ENCODE measurements around the gene MSRB3. TPM values are rescaled to one million over a fixed set of nuclear protein-coding genes. Genes with fewer than 3 reads are reported as not detected.
A peak's percentile ranks its signal among the peaks of the same experiment; 100 is the strongest.

Gene MSRB3
- total RNA-seq, result not detected

DNA sequence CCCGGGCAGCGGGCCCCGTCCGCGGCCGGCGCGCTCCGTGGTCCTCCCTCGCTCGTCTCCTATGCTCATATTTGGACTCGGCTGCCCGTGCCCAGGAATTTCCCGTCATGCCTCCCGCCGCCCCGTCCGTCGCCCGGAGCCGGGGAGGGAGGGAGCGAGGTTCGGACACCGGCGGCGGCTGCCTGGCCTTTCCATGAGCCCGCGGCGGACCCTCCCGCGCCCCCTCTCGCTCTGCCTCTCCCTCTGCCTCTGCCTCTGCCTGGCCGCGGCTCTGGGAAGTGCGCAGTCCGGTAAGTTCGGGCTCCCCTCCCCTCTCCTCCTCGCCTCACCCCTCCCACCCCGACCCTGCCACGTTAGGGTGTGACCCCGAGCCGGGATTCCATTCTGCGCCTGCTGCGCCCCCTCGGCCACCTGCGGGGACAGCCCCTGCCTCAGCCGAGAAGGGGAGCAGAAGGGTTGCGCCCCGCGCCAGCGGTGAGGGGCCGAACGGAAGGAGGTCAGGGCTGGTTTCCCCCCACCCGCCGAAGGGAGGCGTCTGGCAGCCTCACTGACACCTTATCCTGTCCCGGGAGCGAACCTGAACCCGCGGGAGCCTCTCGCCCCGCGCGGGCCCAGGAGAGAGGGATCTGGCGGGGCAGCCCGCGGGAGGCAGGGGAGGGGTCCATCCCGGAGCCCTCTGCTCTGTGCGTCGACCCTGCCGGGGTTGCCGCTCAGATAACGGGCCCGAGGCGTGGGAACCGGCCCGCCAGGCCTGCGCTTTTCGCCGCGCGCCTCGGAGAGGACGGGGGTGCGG, at the start of gene MSRB3:
MSRB3 (plus strand) TSS at position 108 of the 793 bp plus-strand sequence. CDS start 29,897 bp downstream, outside the sequence.
- peaks cover 51% of the 10 kb centered on the region for H3K27me3 Mint-ChIP-seq
- DNase-seq (peak; percentile 22), ATAC-seq (peak; percentile 53)
- peaks cover 5% of the 10 kb centered on the region for H3K4me1 Mint-ChIP-seq (ENCODE audit: low read depth)
- H3K36me3 Mint-ChIP-seq (ENCODE audit: low read depth), result no peaks in the 10 kb centered on the region
- intact Hi-C loops (cut with micrococcal nuclease), result no loop called here
- TF ChIP-seq, protein P1, sequence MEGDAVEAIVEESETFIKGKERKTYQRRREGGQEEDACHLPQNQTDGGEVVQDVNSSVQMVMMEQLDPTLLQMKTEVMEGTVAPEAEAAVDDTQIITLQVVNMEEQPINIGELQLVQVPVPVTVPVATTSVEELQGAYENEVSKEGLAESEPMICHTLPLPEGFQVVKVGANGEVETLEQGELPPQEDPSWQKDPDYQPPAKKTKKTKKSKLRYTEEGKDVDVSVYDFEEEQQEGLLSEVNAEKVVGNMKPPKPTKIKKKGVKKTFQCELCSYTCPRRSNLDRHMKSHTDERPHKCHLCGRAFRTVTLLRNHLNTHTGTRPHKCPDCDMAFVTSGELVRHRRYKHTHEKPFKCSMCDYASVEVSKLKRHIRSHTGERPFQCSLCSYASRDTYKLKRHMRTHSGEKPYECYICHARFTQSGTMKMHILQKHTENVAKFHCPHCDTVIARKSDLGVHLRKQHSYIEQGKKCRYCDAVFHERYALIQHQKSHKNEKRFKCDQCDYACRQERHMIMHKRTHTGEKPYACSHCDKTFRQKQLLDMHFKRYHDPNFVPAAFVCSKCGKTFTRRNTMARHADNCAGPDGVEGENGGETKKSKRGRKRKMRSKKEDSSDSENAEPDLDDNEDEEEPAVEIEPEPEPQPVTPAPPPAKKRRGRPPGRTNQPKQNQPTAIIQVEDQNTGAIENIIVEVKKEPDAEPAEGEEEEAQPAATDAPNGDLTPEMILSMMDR (IDR thresholded peaks at IDR 0.05), result no peak
- H3K27ac Mint-ChIP-seq, result no peak within 1 kb of the TSS
- peak within 1 kb of the TSS; percentile 50 for H3K4me3 Mint-ChIP-seq
- H3K9me3 Mint-ChIP-seq, result no peaks in the 10 kb centered on the region
- ChIA-PET POLR2A (no interaction called here), CTCF (no interaction called here)

DNA sequence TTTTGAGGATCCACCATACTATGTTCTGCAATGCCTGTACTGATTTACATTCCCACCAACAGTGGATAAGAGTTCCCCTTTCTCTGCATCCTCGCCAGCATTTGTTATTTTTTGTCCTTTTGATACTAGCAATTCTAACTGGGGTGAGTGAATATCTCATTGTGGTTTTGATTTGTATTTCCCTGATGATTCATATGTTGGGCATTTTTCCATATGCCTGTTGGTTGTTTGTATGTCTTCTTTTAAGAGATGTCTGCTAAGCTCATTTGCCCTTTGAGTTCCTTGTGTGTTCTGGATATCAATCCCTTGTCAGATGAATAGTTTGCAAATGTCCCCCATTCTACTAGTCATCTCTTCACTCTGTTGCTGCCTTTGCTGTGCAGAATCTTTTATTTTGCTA, 49.0 kb upstream of the MSRB3 start:
- Mint-ChIP-seq H3K27me3 (no peaks in the 10 kb centered on the region), H3K36me3 (ENCODE audit: low read depth) (peaks cover 48% of the 10 kb centered on the region), H3K4me3 (no peak overlapping the region), H3K9me3 (peaks cover 13% of the 10 kb centered on the region), H3K27ac (no peak overlapping the region), H3K4me1 (ENCODE audit: low read depth) (peaks cover 22% of the 10 kb centered on the region)
- DNase-seq (no peak), ATAC-seq (no peak)
- intact Hi-C loops (cut with micrococcal nuclease), result no loop called here
- ChIA-PET POLR2A (no interaction called here), CTCF (interaction anchor here (0.6 to 5.1 kb wide), 2 partner anchors 339 to 848 kb away, joined by 3 to 34 read pairs; no protein-coding TSS in a partner anchor)
- TF ChIP-seq, protein P1 (IDR thresholded peaks at IDR 0.05), result no peak

DNA sequence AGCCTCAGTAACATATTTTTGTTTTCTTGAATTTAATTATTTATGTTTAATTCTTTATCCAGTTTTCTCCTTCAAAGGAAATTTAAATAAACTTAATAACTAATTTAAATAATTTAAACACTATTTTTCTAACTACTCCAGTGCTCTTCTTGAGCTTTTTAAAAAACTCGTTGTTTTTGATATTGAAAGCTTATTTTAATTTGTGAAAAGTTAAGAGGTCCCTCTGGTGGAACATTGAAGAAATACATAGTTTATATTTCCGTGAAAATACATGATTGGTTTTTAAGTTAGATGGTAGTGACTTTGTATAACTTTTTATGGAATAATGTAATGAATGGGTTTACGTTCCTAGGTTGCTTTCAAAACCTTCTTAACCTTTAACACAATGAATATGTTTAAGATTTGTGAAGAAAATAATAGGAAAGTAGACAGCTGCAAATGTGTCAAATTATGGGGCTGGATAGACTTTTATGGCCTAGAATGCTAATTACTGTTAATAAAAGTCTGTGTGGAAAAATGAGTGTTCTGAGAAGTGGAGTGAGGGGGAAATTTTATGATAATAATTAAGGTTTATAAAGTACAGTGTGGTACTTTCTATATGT, 45.9 kb upstream of the MSRB3 start:
- TF ChIP-seq, protein P1 (IDR thresholded peaks at IDR 0.05), result peak; percentile 63
- DNase-seq, result no peak
- peaks cover 12% of the 10 kb centered on the region for H3K9me3 Mint-ChIP-seq
- H3K27me3 Mint-ChIP-seq, result no peaks in the 10 kb centered on the region
- CTCF ChIA-PET, result interaction anchor here (0.7 to 5.5 kb wide), 22 partner anchors 8 to 432 kb away, joined by 3 to 42 read pairs (median 3); partner anchors contain the start of genes LEMD3 and WIF1
- peaks cover 10% of the 10 kb centered on the region for H3K4me1 Mint-ChIP-seq (ENCODE audit: low read depth)
- no peak overlapping the region for H3K4me3 Mint-ChIP-seq
- no peak for ATAC-seq
- POLR2A ChIA-PET, result interaction anchor here (1.1 to 1.3 kb wide), 2 partner anchors 63 to 76 kb away, joined by 4 to 6 read pairs; partner anchors contain the start of gene LEMD3
- no peak overlapping the region for H3K27ac Mint-ChIP-seq
- peaks cover 25% of the 10 kb centered on the region for H3K36me3 Mint-ChIP-seq (ENCODE audit: low read depth)
- intact Hi-C loops (cut with micrococcal nuclease), result loop anchor here (2.0 to 5.0 kb wide), 3 partner anchors 62 to 430 kb away; no protein-coding TSS in a partner anchor

DNA sequence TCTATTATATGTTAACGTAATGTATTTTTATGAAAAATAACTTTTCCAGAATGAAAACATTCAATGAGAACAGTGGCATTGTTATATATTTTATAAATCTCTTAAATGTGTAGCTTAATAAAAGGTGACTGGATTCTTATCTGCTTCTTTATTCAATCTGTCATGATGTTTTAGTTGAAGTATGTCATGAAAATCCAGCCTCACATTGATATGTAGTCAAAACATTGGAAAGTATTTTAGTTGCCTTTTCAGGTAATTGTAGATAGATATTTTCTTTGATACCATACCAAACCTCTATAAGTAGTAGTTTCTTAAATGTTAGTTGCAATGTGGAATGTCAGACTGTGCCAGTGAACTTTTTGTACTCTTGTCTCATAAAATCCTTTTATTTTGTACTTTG, 41.3 kb upstream of the MSRB3 start:
- Mint-ChIP-seq H3K4me3 (no peak overlapping the region), H3K9me3 (no peaks in the 10 kb centered on the region), H3K27ac (no peak overlapping the region), H3K27me3 (no peaks in the 10 kb centered on the region), H3K4me1 (ENCODE audit: low read depth) (peaks cover 4% of the 10 kb centered on the region), H3K36me3 (ENCODE audit: low read depth) (peaks cover 8% of the 10 kb centered on the region)
- POLR2A ChIA-PET, result no interaction called here
- DNase-seq (no peak), ATAC-seq (no peak)
- TF ChIP-seq, protein P1 (IDR thresholded peaks at IDR 0.05), result no peak
- CTCF ChIA-PET, result interaction anchor here (1.3 kb wide), 1 partner anchor 347 kb away, joined by 3 read pairs; no protein-coding TSS in a partner anchor
- intact Hi-C loops (cut with micrococcal nuclease), result no loop called here

Measured in activated CD8-positive, alpha-beta T cell treated with anti-CD3 and anti-CD28 coated beads for 36 hours (primary cell).